K562 (cell line): Measurements from ENCODE around the gene DSP. TPM values are rescaled to one million over a fixed set of nuclear protein-coding genes. Genes with fewer than 3 reads are reported as not detected.

ENCODE experiments used
- ATAC-seq: fragments of 200-7000 bp; cut with Tn5 transposase; 3 replicates; pipeline ENCODE4 v1.9.1; 2020; ENCODE audit warnings: moderate library complexity
- BruUV-seq: library from RNA; stranded (reverse); fragments of 400-500 nt; replicated peaks from 2 replicates; lab custom pipeline; 2021; lab: Mats Ljungman, UMichigan
- CTCF ChIA-PET: fragments of 300-600 bp; formaldehyde crosslinking; extraction: SDS; loops from one replicate; lab custom pipeline; 2021; ENCODE audit warnings: low intra/inter-chr PET ratio; lab: Yijun Ruan, JAX
- POLR2A ChIA-PET: fragments of 300-600, 350-650 bp; sonication (Branson Sonifier 250); formaldehyde crosslinking; extraction: SDS; loops from one replicate; lab custom pipeline; 2021; ENCODE audit warnings: antibody characterized with exemption, inconsistent platforms; lab: Yijun Ruan, JAX
- DNase-seq, 4 experiments: peaks; one replicate each; pipeline versions ENCODE4 v3.0.0 to v3.0.0-alpha.2; 2011 to 2018; ENCODE audit warnings: low spot score in 3 of 4, mixed read lengths in 3 of 4; ENCODE audit errors: extremely low read depth in 1 of 4
- FAIRE-seq: peaks from 2 replicates; lab custom pipeline; 2011; peaks lifted over from hg19 to GRCh38; lab: Jason Lieb, UNC
- H2AFZ ChIP-seq: 2 replicates; pipeline ENCODE4 v1.6.0; 2011; ENCODE audit warnings: low read depth, low read length, control low read depth, inconsistent platforms
- H3K27ac ChIP-seq: fragments of 200-600 bp; 3 replicates; pipeline ENCODE4 v1.8.0; 2011; ENCODE audit warnings: low read depth, mild to moderate bottlenecking, control low read depth, inconsistent platforms, low read length, moderate library complexity, mixed read lengths; ENCODE audit errors: extremely low read depth
- H3K27me3 ChIP-seq, 2 experiments: fragments of 300-600 bp in 1 of 2; 2 replicates in 1 of 2; 3 replicates in 1 of 2; pipeline versions ENCODE4 v1.6.0 to v1.8.0; 2011; ENCODE audit warnings: inconsistent platforms in 2 of 2, low read length in 2 of 2, mild to moderate bottlenecking in 1 of 2, mixed read lengths in 1 of 2, moderate library complexity in 1 of 2; ENCODE audit not compliant: control insufficient read depth in 2 of 2, insufficient read depth in 2 of 2
- H3K36me3 ChIP-seq: fragments of 300-600 bp; 3 replicates; pipeline ENCODE4 v1.8.0; 2011; ENCODE audit warnings: mild to moderate bottlenecking, low read length, inconsistent platforms; ENCODE audit not compliant: control insufficient read depth, insufficient read depth
- H3K4me1 ChIP-seq, 2 experiments: fragments of 200-600 bp in 1 of 2; replicated peaks in 1 of 2; 2 replicates in 1 of 2; 3 replicates in 1 of 2; pipeline versions ENCODE4 v1.5.1 to v1.8.0; 2011; ENCODE audit warnings: inconsistent platforms in 2 of 2, low read length in 2 of 2, mild to moderate bottlenecking in 1 of 2, mixed read lengths in 1 of 2, moderate library complexity in 1 of 2; ENCODE audit not compliant: control insufficient read depth in 2 of 2, insufficient read depth in 2 of 2
- H3K4me2 ChIP-seq: 2 replicates; pipeline ENCODE4 v1.6.1; 2011; ENCODE audit warnings: low read length, control low read depth, inconsistent platforms, mixed read lengths; ENCODE audit not compliant: insufficient read depth
- H3K4me3 ChIP-seq: fragments of 200-600 bp; sonication (generic), shearing (Covaris generic); 2 replicates; pipeline ENCODE4 v1.5.1; 2016; ENCODE audit warnings: control low read depth, inconsistent platforms
- H3K79me2 ChIP-seq: fragments of 200-600 bp; 3 replicates; pipeline ENCODE4 v1.8.0; 2011; ENCODE audit warnings: low read length, inconsistent platforms; ENCODE audit not compliant: control insufficient read depth, insufficient read depth
- H3K9ac ChIP-seq, 2 experiments: 2 replicates each; pipeline versions ENCODE4 v1.6.0 to v1.6.1; 2011; ENCODE audit warnings: low read depth in 2 of 2, low read length in 2 of 2, control low read depth in 1 of 2, inconsistent platforms in 1 of 2, mild to moderate bottlenecking in 1 of 2, mixed read lengths in 1 of 2; ENCODE audit not compliant: insufficient read depth in 1 of 2
- H3K9me1 ChIP-seq: one replicate; pipeline ENCODE4 v1.6.0; 2011; ENCODE audit warnings: inconsistent platforms, mild to moderate bottlenecking, low read length, moderate library complexity; ENCODE audit not compliant: control insufficient read depth, insufficient read depth
- H3K9me3 ChIP-seq: replicated peaks from 2 replicates; pipeline ENCODE4 v1.5.1; 2011; ENCODE audit warnings: low read depth, low read length, inconsistent platforms; ENCODE audit not compliant: control insufficient read depth, insufficient read depth
- H4K20me1 ChIP-seq: replicated peaks from 2 replicates; pipeline ENCODE4 v1.6.1; 2011; ENCODE audit warnings: low read length, inconsistent platforms, mixed read lengths; ENCODE audit not compliant: control insufficient read depth, insufficient read depth
- BRCA1 ChIP-seq, 2 experiments: fragments of 450-650 bp in 1 of 2; sonication (generic) in 1 of 2; formaldehyde crosslinking in 1 of 2; IDR thresholded peaks; 2 replicates each; pipeline versions ENCODE4 v1.5.0 to v1.6.1; 2017 to 2020; ENCODE audit warnings: mild to moderate bottlenecking in 1 of 2, missing genetic modification reagents in 1 of 2
- GABPA ChIP-seq: fragments of 200-800 bp; sonication (Bioruptor generic); conservative IDR thresholded peaks from 2 replicates; pipeline ENCODE4 v1.6.1; 2016; ENCODE audit warnings: low read depth, missing genetic modification characterization, missing compliant biosample characterization
- HMG20B ChIP-seq: fragments of 250-450 bp; sonication (Bioruptor Pico); IDR thresholded peaks from 2 replicates; pipeline ENCODE4 v1.5.0; 2021; ENCODE audit warnings: mild to moderate bottlenecking
- HOXB6 ChIP-seq: fragments of 250-450 bp; sonication (Bioruptor Pico); IDR thresholded peaks from 2 replicates; pipeline ENCODE4 v1.5.1; 2022; ENCODE audit warnings: mild to moderate bottlenecking, borderline replicate concordance
- MBD2 ChIP-seq: sonication (generic); IDR thresholded peaks from 2 replicates; pipeline ENCODE4 v1.6.1; 2016; ENCODE audit warnings: low read depth, borderline replicate concordance
- RBM39 ChIP-seq: fragments of 200-400 bp; formaldehyde crosslinking; optimal IDR thresholded peaks from 2 replicates; pipeline ENCODE3; 2018; ENCODE audit warnings: low read depth, low read length
- ZNF175 ChIP-seq: fragments of 200-800 bp; sonication (Bioruptor generic); IDR thresholded peaks from 2 replicates; pipeline ENCODE4 v1.6.1; 2016; ENCODE audit warnings: low read depth, mild to moderate bottlenecking, missing genetic modification characterization, missing compliant biosample characterization
- WGBS: fragments of 100-300 bp; shearing (Covaris generic); methylation state at CpG from one replicate; pipeline ENCODE4 v1.1.6; 2016; ENCODE audit warnings: low coverage, mixed read lengths; ENCODE audit not compliant: insufficient coverage; ENCODE audit errors: missing lambda C conversion rate; 5-methylcytosine and 5-hydroxymethylcytosine counted together
- in situ Hi-C: fragments of 300-500 bp; cut with MboI; formaldehyde crosslinking; loops from 4 replicates; pipeline ENCODE4 v1.15.0; 2018; ENCODE audit warnings: inconsistent platforms, mixed read lengths
- intact Hi-C: fragments of 100-400 bp; cut with micrococcal nuclease; formaldehyde crosslinking; loops from 2 replicates; pipeline ENCODE4 v1.14.2; 2022
- polyA plus RNA-seq, 8 experiments: library from polyadenylated mRNA; depleted of rRNA in 4 of 8; stranded (reverse) in 5 of 8; unstranded in 3 of 8; fragments of >200 nt; fragmentation: Nextera tagmentation in 2 of 8; fragmentation: Illumina TruSeq in 1 of 8; extraction: Ambion mirVana in 2 of 8; extraction: Trizol in 1 of 8; gene quantifications; 2 replicates each; pipeline versions ENCODE4 v1.2.1 to v1.2.3, GENCODE V29; 2011 to 2014; ENCODE audit warnings: inconsistent platforms in 1 of 8, missing spikeins in 1 of 8
- total RNA-seq, 7 experiments: library from RNA; depleted of rRNA in 6 of 7; stranded (reverse); fragments of >200 nt in 6 of 7; fragmentation: Illumina TruSeq in 2 of 7; extraction: Trizol in 2 of 7; gene quantifications; 2 replicates each; pipeline versions ENCODE4 v1.2.1 to v1.2.3, GENCODE V29; 2011 to 2021; ENCODE audit warnings: low replicate concordance in 1 of 7
- TF ChIP-seq, protein P1 (sequence below): sonication (generic); formaldehyde crosslinking; IDR thresholded peaks from 2 replicates; pipeline ENCODE4 v1.8.1; 2022; ENCODE audit warnings: missing genetic modification reagents
- TF ChIP-seq, protein P2 (sequence below): IDR thresholded peaks from 3 replicates; pipeline ENCODE4 v1.6.1; 2011; ENCODE audit warnings: borderline replicate concordance, mild to moderate bottlenecking; ENCODE audit not compliant: insufficient read length, insufficient read depth

DSP gene
- total and polyA plus RNA-seq, 9 of the 15 experiments (the other 6 are each of a cell fraction or from before 2014, with no cell fraction given): under 0.01 to 0.24 (median 0.03) TPM; not detected in 2

- no peak for FAIRE-seq
- Histone ChIP-seq H2AFZ (no peak overlapping the region), H3K27ac (no peak overlapping the region), H3K9me3 (no peaks in the 10 kb centered on the region), H3K27me3 (peaks cover 68 to 69% of the 10 kb centered on the region in 2 experiments), H3K4me1 (peaks cover 0 to 20% of the 10 kb centered on the region in 2 experiments; a peak in 2 of 5 replicates), H3K79me2 (no peaks in the 10 kb centered on the region), H3K9ac (no peak overlapping the region), H3K4me3 (no peak overlapping the region), H3K9me1 (no peaks in the 10 kb centered on the region), H3K4me2 (no peak overlapping the region), H3K36me3 (no peaks in the 10 kb centered on the region), H4K20me1 (no peaks in the 10 kb centered on the region; the same call in 1 of the 2 replicates)
- BruUV-seq: no TSS peak
- intact Hi-C loops (no loop called here), in situ Hi-C loops (no loop called here)
- no peak for DNase-seq
- ChIA-PET POLR2A (interaction anchor here (1.5 kb wide), 1 partner anchor 24 kb away, joined by 3 read pairs; no protein-coding TSS in a partner anchor), CTCF (no interaction called here)
- ATAC-seq: no peak
- WGBS: 3% methylated on average over 6 of the region's 6 CpGs
- TF ChIP-seq GABPA (tag) (no peak), ZNF175 (CRISPR knock-in tag) (no peak), HMG20B (CRISPR knock-in tag) (no peak), MBD2 (no peak), HOXB6 (CRISPR knock-in tag) (no peak), RBM39 (no peak), BRCA1 (IDR thresholded peaks at IDR 0.05) (no peak), BRCA1 (CRISPR knock-in tag; IDR thresholded peaks at IDR 0.05) (no peak)
- TF ChIP-seq, protein P1, sequence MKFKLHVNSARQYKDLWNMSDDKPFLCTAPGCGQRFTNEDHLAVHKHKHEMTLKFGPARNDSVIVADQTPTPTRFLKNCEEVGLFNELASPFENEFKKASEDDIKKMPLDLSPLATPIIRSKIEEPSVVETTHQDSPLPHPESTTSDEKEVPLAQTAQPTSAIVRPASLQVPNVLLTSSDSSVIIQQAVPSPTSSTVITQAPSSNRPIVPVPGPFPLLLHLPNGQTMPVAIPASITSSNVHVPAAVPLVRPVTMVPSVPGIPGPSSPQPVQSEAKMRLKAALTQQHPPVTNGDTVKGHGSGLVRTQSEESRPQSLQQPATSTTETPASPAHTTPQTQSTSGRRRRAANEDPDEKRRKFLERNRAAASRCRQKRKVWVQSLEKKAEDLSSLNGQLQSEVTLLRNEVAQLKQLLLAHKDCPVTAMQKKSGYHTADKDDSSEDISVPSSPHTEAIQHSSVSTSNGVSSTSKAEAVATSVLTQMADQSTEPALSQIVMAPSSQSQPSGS (CRISPR knock-in tag): no peak
- TF ChIP-seq, protein P2, sequence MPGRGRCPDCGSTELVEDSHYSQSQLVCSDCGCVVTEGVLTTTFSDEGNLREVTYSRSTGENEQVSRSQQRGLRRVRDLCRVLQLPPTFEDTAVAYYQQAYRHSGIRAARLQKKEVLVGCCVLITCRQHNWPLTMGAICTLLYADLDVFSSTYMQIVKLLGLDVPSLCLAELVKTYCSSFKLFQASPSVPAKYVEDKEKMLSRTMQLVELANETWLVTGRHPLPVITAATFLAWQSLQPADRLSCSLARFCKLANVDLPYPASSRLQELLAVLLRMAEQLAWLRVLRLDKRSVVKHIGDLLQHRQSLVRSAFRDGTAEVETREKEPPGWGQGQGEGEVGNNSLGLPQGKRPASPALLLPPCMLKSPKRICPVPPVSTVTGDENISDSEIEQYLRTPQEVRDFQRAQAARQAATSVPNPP: no peak
Measured at GRCh38 chr6:7546020-7546369, 4.5 kb downstream of the DSP start.
